IPS DF 4.7 (cell line): ENCODE measurements around the gene GET4.
"Not testable (repeated sequence)": the region's sequence is repeated elsewhere in the genome, so short reads cannot be mapped to it uniquely, and the experiment has no call there.

Experiments
- DNase-seq: peaks from one replicate; pipeline ENCODE4 v3.0.0-alpha.2; 2013; ENCODE audit warnings: low spot score; ENCODE audit errors: extremely low read depth

The GET4 gene

GRCh38 chr7:845731-846130 is 30.6 kb upstream of the GET4 start:
- DNase-seq = no peak

GRCh38 chr7:846958-847650 is 29.2 kb upstream of the GET4 start:
- not testable (repeated sequence) for DNase-seq

DNA sequence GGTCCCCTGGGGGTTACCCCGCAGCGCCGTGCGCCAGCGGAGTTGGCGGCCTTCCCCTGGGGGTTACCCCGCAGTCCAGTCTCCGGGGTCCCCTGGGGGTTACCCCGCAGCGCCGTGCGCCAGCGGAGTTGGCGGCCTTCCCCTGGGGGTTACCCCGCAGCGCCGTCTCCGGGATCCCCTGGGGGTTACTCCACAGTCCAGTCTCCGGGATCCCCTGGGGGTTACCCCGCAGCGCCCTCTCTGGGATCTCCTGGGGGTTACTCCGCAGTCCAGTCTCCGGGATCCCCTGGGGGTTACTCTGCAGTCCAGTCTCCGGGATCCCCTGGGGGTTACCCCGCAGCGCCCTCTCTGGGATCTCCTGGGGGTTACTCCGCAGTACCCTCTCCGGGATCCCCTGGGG is 28.6 kb upstream of the GET4 start:
- not testable (repeated sequence) for DNase-seq

- no peak for DNase-seq
These were observed 27.2 kb upstream of the GET4 start for GRCh38 chr7:849145-849544.

DNA sequence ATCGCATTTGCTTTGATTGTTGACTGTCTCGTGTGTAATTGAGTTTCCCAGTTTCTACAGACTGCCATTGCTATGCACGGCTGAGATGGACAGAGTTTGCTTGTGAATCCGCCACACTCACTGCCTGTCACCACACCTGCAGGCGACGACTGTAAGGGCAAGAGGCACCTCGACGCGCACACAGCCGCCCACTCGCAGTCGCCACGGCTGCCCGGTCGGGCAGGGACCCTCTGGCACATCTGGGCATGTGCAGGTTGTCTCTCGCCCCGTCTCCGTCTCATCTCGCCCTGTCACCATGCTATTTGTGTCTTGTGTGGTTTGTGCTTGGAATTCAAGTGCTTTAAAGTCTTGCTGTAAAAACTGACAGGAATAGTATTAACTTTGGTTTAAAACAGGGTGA is 26.6 kb upstream of the GET4 start:
- DNase-seq = no peak

DNA sequence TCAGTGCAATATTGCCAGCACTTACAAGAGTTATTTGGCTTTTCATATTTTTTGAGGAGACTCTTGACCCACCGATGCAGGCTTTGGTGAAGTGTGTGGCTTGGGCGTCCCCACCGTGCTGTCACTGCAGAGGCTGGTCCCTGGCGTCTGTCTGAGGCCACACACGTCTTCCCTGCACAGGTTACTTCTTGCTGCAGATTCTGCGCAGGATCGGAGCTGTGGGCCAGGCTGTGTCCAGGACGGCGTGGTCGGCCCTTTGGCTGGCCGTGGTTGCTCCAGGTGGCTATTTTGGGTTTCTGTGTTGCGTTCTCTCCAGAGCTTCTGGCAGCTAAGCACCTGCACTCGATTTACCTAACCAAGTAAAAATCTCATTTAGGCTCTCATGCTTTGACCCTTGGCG is 25.1 kb upstream of the GET4 start:
- no peak for DNase-seq

DNA sequence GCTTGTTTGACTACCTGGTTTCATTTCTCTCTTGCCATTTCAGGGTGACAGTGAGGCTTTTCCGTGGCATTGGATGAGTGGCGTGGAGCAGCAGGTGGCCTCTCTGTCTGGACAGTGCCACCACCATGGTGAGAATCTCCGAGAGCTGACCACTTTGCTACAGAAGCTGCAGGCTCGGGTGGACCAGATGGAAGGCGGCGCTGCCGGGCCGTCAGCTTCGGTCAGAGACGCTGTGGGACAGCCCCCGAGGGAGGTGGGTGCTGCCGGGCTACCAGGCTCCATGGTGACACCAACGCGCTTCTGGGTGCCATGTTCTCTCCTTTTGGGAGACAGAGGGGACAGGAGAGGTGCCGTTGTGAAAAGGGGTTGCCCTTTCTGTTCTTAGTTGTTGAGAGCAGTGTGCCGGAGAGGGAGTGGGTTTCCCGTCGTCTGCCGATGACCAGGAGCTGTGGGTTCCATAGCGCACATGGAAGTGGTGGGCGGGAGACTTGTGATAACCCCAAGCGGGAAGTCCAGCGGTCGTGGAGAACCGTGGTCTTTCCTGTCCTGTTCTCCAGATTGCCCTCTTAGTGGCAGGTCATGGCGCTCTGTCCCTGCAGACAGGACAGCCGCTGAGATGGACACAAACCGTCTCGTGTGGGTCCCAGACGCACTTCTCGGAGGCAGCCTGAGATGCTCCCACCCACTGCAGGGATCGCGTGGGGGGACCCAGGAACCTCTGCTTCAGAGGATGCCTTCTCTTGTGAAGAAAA is 22.8 kb upstream of the GET4 start:
- no peak for DNase-seq

GRCh38 chr7:854118-854775 is 22.1 kb upstream of the GET4 start:
- DNase-seq = no peak

DNA sequence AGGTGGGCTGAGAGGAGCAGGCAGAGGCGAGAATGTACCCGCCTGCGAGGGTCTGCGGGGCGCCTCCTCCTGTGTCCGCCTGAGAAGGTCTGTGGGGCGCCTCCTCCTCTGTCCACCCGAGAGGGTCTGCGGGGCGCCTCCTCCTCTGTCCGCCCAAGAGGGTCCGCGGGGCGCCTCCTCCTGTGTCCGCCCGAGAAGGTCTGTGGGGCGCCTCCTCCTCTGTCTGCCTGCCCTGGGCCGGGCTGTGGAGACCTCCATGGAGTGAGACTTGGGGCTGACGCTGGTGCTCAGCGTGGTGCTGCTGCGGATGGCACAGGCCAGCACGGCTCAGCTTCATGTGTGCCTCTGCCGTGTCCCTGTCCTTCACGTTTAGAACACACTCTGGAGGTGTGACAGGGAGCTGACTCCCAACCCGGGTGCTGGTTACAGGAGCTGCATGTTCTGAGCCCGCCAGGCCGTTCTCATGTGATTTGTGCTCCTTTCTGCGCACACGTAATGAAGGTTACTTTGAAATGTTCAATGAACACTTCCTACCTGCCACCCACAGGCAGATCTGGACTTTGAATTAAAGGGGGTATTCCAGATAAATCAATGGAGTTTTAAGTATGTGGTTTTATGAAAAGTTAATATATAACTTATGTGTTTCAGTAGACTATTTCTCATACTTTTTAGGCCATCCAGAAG is 20.5 kb upstream of the GET4 start:
- no peak for DNase-seq

DNA sequence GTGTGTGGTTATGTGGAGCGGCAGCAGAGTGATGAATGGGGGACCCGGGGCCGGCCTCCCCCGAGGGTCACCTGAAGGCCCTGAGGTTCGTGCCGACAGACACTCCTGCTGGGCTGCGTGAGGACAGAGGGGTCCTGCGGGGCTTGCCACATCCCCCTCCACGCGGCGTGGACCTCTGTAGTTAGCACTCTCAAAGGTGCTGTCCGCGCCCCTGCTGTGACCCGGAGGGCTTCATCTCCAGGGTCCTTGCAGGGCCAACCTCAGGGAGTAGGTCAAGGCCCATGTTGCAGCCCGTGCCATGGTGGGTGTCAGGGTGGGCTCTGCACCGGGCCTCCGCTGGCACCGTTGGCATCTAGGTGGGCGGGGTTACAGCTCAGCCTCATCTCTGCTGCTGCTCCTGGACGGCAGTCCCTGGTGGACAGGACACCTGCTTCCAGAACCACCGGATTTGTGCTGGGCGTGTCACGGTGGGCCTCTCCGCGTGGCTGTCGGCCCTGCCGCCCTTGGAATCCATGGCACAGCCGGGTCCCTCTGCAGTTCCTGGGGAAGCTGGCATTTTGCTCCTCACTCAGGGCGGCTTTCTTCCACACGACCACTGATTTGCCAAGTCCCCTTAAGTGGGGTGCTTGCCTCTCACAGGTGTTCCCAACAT is 19.8 kb upstream of the GET4 start:
- DNase-seq = no peak

DNA sequence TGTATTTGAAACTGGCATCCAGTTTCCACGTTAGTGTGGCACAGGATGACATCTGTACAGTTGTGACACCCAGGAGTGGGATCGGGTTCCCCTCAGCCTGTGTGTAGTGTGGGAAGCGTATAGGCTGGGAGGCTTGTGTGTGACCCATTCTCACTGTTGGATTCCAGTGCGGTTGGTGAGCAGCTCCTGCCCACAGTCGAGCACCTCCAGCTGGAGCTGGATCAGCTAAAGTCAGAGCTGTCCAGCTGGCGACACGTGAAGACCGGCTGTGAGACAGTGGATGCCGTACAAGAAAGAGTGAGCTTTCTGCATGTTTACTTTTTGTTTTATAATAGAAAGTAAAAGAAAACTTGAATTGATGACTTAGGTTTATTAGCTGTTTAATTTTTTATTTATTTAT is 18.7 kb upstream of the GET4 start:
- no peak for DNase-seq

DNA sequence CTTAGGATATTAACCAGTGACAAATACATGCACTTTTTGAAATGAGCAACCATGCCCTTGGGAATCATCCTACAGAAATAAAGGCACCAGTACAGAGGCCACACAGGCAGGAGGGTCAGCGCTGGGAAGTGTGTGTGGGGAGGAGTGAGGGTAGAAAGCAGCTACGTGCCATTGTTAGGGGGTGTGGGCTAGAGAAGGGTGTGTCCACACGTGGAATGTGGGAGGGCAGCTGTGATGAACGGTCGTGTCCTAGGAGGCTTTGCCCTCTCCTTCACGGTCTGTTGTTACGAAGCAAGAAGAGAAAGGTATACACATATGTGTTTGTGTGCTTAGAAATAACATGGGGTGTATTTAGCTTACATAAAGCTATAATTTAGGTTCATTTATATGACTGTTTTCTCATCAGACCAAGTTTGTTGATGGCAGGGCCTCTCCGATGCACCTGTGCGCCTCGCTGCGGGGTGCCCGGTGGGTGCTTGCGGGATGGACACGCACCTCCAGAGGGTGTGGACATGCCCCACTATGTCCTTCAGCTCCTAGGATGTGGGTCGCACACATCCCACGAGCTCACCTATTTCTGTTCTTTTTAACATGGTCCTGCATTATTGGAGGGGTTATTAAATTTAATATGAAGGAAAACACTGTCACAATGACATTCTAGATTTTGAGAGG is 16.9 kb upstream of the GET4 start:
- DNase-seq = no peak

DNA sequence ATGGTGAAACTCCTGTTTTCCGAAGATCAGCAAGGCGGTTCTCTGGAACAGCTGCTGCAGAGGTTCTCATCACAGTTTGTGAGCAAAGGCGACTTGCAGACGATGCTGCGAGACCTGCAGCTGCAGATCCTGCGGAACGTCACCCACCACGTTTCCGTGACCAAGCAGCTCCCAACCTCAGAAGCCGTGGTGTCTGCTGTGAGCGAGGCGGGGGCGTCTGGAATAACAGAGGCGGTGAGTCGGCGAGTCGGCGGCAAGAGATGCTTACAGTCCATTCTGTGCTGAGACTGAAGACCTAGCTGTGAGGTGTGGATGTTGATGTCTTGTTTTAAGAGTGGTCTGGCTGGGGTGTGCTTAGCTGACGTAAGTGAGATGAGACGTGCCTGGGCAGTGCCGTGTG is 16.2 kb upstream of the GET4 start:
- no peak for DNase-seq

DNA sequence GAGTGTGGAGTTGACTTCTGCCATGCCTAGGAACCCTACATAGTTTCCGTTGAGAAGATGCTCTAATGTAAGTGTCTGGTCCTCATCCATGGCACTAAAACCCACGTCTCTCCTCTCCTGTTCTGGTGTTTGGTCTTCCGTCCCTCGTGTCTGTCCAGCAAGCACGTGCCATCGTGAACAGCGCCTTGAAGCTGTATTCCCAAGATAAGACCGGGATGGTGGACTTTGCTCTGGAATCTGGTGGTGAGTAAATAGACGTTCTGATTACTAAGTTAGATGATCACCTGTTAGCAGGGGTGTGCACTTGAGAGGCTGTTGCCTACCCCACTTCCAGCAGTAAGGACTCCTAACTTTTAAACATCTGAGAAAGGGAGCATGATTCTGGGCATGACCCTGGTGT is 15.1 kb upstream of the GET4 start:
- no peak for DNase-seq

GRCh38 chr7:862157-862556 is 14.2 kb upstream of the GET4 start:
- no peak for DNase-seq

DNA sequence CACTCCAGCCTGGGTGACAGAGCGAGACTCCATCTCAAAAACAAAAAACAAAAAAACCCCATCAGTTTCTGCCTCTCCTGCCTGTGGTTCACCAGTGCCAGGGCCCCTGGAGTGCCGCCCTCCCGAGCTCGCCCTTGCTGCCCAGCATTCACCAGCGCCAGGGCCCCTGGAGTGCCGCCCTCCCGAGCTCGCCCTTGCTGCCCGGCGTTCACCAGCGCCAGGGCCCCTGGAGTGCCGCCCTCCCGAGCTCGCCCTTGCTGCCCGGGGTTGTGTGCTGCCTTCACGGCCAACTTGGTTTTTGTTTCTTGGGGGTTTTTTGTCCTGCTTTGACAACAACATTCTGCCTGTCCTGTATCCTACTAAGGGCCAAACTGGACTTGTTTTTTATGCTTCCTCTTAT is 13.2 kb upstream of the GET4 start:
- no peak for DNase-seq

DNA sequence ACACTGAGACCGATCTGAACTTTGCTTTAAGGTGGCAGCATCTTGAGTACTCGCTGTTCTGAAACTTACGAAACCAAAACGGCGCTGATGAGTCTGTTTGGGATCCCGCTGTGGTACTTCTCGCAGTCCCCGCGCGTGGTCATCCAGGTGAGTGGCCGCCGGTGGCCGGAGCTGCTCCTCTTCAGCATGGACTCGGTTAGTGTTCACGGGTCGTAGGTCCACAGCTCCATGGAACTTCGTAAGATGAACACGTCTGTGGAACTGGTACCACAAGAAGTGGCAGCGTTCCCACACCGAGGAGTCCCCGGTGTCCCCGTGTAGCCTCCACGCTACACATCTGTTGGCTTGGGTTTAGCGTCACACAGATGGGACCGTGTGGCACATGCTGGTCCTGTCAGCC is 10.4 kb upstream of the GET4 start:
- DNase-seq = no peak

DNA sequence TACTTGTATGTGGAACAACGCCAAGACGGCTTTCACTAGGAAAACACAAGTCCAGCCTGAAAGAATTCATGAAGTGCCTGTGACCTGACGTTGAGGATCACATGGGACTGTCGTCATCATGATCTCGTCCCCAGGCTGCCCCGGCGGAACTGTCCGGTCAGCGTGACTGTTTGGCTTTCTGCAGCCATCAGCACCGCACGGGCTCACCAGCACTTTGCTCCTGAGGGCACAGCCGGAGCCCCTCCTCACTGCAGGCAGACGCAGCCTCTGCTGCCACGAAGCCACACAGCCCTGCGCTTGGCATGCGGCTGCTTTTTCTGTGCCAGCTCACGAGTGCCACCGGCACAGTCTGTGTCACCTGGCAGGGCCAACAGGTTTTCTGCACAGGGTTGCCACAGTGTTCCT is 9.4 kb upstream of the GET4 start:
- DNase-seq = no peak

DNA sequence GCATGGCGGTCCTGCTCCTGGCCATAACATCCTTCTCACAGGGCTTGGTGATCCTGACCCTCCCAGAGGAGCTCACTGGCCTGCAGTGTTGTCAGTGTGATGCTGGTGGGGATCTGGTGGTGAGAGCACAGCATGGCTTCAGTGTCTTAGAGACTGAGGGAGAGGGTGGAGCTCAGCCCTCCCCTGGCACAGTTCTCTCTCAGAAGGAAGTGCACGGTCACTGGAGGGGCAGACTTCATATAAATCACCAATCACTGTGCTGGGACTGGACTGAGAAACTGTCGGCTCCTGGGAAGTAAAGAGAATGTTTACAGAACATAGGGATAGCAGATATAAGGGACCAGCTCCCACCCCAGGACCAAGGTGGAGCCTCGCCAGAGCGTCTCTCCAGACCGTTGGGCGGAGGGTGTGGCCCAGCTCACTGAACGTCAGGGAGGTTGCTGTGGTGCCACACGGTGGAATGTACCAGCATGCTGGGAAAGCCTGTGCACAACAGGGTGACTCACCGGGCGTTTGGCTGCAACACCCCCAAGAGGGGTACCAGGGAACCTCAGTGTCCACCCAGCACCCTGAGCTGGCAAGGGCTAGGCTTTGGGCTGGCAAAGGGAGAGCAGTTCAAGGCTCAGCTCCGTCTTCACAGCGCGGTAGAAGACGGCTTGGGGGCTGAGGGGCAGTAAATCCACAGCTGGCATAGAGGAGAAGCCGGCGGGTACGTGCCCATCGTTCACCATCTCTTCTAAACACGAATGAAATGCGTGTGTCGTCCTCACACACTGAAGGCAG is 8.8 kb upstream of the GET4 start:
- no peak for DNase-seq

DNA sequence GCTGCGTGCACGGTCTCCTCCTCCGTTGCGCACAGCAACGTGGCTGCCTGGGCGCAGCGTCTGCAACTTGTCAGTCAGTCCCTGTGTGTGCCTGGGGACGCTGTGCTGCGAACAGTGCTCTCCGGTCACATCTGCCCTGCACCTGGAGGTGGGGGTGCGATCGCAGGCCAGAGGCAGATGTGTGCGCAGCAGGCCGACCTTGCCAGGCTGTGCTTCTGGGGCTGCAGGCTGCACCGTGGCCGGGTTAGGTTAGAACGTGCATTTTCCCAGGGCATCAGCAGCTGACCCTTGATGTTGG is 8.2 kb upstream of the GET4 start:
- no peak for DNase-seq

DNA sequence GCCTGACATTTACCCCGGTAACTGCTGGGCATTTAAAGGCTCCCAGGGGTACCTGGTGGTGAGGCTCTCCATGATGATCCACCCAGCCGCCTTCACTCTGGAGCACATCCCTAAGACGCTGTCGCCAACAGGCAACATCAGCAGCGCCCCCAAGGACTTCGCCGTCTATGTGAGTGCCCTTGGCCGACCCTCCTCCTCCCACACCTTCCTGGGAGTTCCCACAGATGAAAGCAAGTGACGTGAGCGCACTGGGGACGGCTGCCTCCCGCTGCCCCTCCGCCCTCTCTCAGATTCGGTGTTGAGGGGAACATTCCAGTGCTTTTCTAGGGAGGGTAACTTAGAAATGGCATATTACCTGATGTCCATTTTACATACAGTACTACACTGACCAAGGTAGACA is 7.0 kb upstream of the GET4 start:
- DNase-seq = no peak
